WERI-Rb-1 (cell line): ENCODE results near the gene LRRC26.
A peak's percentile ranks its signal among the peaks of the same experiment; 100 is the strongest.

Experiments
- DNase-seq: peaks from one replicate; pipeline ENCODE4 v3.0.0-alpha.2; 2020
- H3K27ac ChIP-seq: fragments of 250-450 bp; sonication (Bioruptor Pico); 2 replicates; pipeline ENCODE4 v1.5.1; 2020; ENCODE audit warnings: mild to moderate bottlenecking, moderate library complexity
- H3K27me3 ChIP-seq: fragments of 250-450 bp; sonication (Bioruptor Pico); 2 replicates; pipeline ENCODE4 v1.5.1; 2021; ENCODE audit warnings: mild to moderate bottlenecking, low read depth, moderate library complexity; ENCODE audit not compliant: insufficient read depth, severe bottlenecking
- H3K36me3 ChIP-seq: fragments of 250-450 bp; sonication (Bioruptor Pico); 2 replicates; pipeline ENCODE4 v1.5.1; 2020; ENCODE audit warnings: mild to moderate bottlenecking, moderate library complexity
- H3K4me3 ChIP-seq: 2 replicates; pipeline ENCODE4 v1.5.1; 2011; ENCODE audit warnings: low read depth, mild to moderate bottlenecking, control low read depth, low read length
- H3K9me3 ChIP-seq: fragments of 250-450 bp; sonication (Bioruptor Pico); 2 replicates; pipeline ENCODE4 v1.5.1; 2021; ENCODE audit warnings: mild to moderate bottlenecking, moderate library complexity; ENCODE audit not compliant: severe bottlenecking
- CTCF ChIP-seq: IDR thresholded peaks from 2 replicates; pipeline ENCODE4 v1.5.1; 2011; ENCODE audit warnings: low read depth, mild to moderate bottlenecking, control low read depth, inconsistent platforms, low read length

LRRC26 gene

GRCh38 chr9:137206602-137207001 is 36.8 kb upstream of the LRRC26 start:
- H3K27me3 ChIP-seq: no peaks in the 10 kb centered on the region
- H3K4me3 ChIP-seq: no peak overlapping the region; the same call in 1 of the 2 replicates
- no peak for TF ChIP-seq CTCF
- H3K36me3 ChIP-seq: no peaks in the 10 kb centered on the region
- DNase-seq: no peak
- no peaks in the 10 kb centered on the region for H3K9me3 ChIP-seq
- H3K27ac ChIP-seq: no peak overlapping the region

- Histone ChIP-seq H3K27me3 (no peaks in the 10 kb centered on the region), H3K27ac (peak within 1 kb of the TSS; percentile 80), H3K36me3 (no peaks in the 10 kb centered on the region), H3K9me3 (no peaks in the 10 kb centered on the region), H3K4me3 (peak within 1 kb of the TSS; percentile 82)
- DNase-seq: peak; percentile 69
- TF ChIP-seq CTCF: no peak
Measured at GRCh38 chr9:137205126-137206069, 35.5 kb upstream of the LRRC26 start, which contains the start of the genes NDOR1 and TMEM203. TSS of gene NDOR1 (plus strand) at chr9:137205700. CDS start at chr9:137205778, 78 bp downstream. TSS of gene TMEM203 (minus strand) at chr9:137205648. CDS start at chr9:137205414, 234 bp downstream.

GRCh38 chr9:137204731-137205125 is 34.9 kb upstream of the LRRC26 start:
- no peak for TF ChIP-seq CTCF
- H3K36me3 ChIP-seq: no peaks in the 10 kb centered on the region
- peak overlapping the region; percentile 82 for H3K4me3 ChIP-seq
- H3K27me3 ChIP-seq: no peaks in the 10 kb centered on the region
- no peak overlapping the region; the same call in 1 of the 2 replicates for H3K27ac ChIP-seq
- DNase-seq: no peak
- H3K9me3 ChIP-seq: no peaks in the 10 kb centered on the region

GRCh38 chr9:137202966-137203365 is 33.1 kb upstream of the LRRC26 start:
- H3K27ac ChIP-seq: no peak overlapping the region
- no peaks in the 10 kb centered on the region for H3K27me3 ChIP-seq
- no peaks in the 10 kb centered on the region for H3K36me3 ChIP-seq
- H3K9me3 ChIP-seq: no peaks in the 10 kb centered on the region
- DNase-seq: no peak
- TF ChIP-seq CTCF: no peak
- H3K4me3 ChIP-seq: no peak overlapping the region

GRCh38 chr9:137201205-137201868 is 31.5 kb upstream of the LRRC26 start:
- no peaks in the 10 kb centered on the region for H3K27me3 ChIP-seq
- H3K27ac ChIP-seq: peak overlapping the region; percentile 65
- no peak for TF ChIP-seq CTCF

More at GRCh38 chr9:137201205-137201868, 31.5 kb upstream of the LRRC26 start:
- no peak for DNase-seq
- Histone ChIP-seq H3K36me3 (no peaks in the 10 kb centered on the region), H3K4me3 (peak overlapping the region; percentile 58), H3K9me3 (no peaks in the 10 kb centered on the region)
